H9 (cell line): ENCODE measurements around the gene ATOX1. TPM values are rescaled to one million over a fixed set of nuclear protein-coding genes. Genes with fewer than 3 reads are reported as not detected.

Experiments
- DNase-seq: peaks from one replicate; pipeline ENCODE4 v3.0.0-alpha.2; 2017
- H2AFZ ChIP-seq: one replicate; pipeline ENCODE4 v1.6.1; 2013; ENCODE audit warnings: mild to moderate bottlenecking, low read length, control low read depth, moderate library complexity
- H2AK5ac ChIP-seq: 2 replicates; pipeline ENCODE4 v1.6.1; 2013; ENCODE audit warnings: low read length, control low read depth, mixed read lengths; ENCODE audit not compliant: insufficient read length
- H2BK120ac ChIP-seq: one replicate; pipeline ENCODE4 v1.6.1; 2013; ENCODE audit warnings: low read depth, mild to moderate bottlenecking, low read length, control low read depth, inconsistent platforms; ENCODE audit not compliant: poor library complexity, severe bottlenecking
- H2BK12ac ChIP-seq: 2 replicates; pipeline ENCODE4 v1.6.1; 2013; ENCODE audit warnings: low read length, control low read depth, mixed read lengths, low read depth; ENCODE audit not compliant: insufficient read length
- H2BK15ac ChIP-seq: 2 replicates; pipeline ENCODE4 v1.6.1; 2013; ENCODE audit warnings: low read depth, low read length, control low read depth
- H2BK20ac ChIP-seq: one replicate; pipeline ENCODE4 v1.6.1; 2013; ENCODE audit warnings: low read depth, mild to moderate bottlenecking, low read length, control low read depth, inconsistent platforms; ENCODE audit not compliant: poor library complexity, severe bottlenecking
- H2BK5ac ChIP-seq: 2 replicates; pipeline ENCODE4 v1.6.1; 2013; ENCODE audit warnings: low read length, control low read depth, mixed read lengths; ENCODE audit not compliant: insufficient read length
- H3K14ac ChIP-seq: 2 replicates; pipeline ENCODE4 v1.6.1; 2013; ENCODE audit warnings: low read length, control low read depth; ENCODE audit not compliant: insufficient read depth
- H3K18ac ChIP-seq: 2 replicates; pipeline ENCODE4 v1.6.1; 2013; ENCODE audit warnings: low read depth, mild to moderate bottlenecking, mixed read lengths, low read length, control low read depth; ENCODE audit not compliant: insufficient read length
- H3K23ac ChIP-seq: 2 replicates; pipeline ENCODE4 v1.6.1; 2013; ENCODE audit warnings: low read length, control low read depth, mixed read lengths, low read depth; ENCODE audit not compliant: insufficient read length
- H3K23me2 ChIP-seq: 2 replicates; pipeline ENCODE4 v1.6.1; 2013; ENCODE audit warnings: low read depth, mild to moderate bottlenecking, mixed read lengths, low read length, control low read depth; ENCODE audit not compliant: insufficient read length, poor library complexity, severe bottlenecking
- H3K27ac ChIP-seq: 2 replicates; pipeline ENCODE4 v1.5.1; 2013; ENCODE audit warnings: low read length, control low read depth, mixed read lengths, low read depth; ENCODE audit not compliant: insufficient read length
- H3K27me3 ChIP-seq: 2 replicates; pipeline ENCODE4 v1.6.1; 2013; ENCODE audit warnings: low read length, control low read depth, inconsistent platforms; ENCODE audit not compliant: insufficient read depth
- H3K4ac ChIP-seq: 2 replicates; pipeline ENCODE4 v1.6.1; 2013; ENCODE audit warnings: low read depth, mild to moderate bottlenecking, control low read depth, inconsistent platforms, low read length, moderate library complexity
- H3K4me1 ChIP-seq: 2 replicates; pipeline ENCODE4 v1.6.1; 2013; ENCODE audit warnings: low read length, control low read depth, inconsistent platforms; ENCODE audit not compliant: insufficient read depth
- H3K4me2 ChIP-seq: 2 replicates; pipeline ENCODE4 v1.6.1; 2013; ENCODE audit warnings: low read length, control low read depth, mixed read lengths; ENCODE audit not compliant: insufficient read length, insufficient read depth
- H3K56ac ChIP-seq: 2 replicates; pipeline ENCODE4 v1.6.1; 2013; ENCODE audit warnings: low read depth, mild to moderate bottlenecking, mixed read lengths, low read length, control low read depth; ENCODE audit not compliant: insufficient read length
- H3K79me1 ChIP-seq: 2 replicates; pipeline ENCODE4 v1.6.1; 2013; ENCODE audit warnings: low read depth, mild to moderate bottlenecking, moderate library complexity, low read length, control low read depth, inconsistent platforms; ENCODE audit not compliant: insufficient read depth, poor library complexity, severe bottlenecking
- H3K79me2 ChIP-seq: 2 replicates; pipeline ENCODE4 v1.6.1; 2013; ENCODE audit warnings: low read length, control low read depth, inconsistent platforms; ENCODE audit not compliant: insufficient read depth
- H3K9ac ChIP-seq: 2 replicates; pipeline ENCODE4 v1.6.1; 2013; ENCODE audit warnings: low read length, control low read depth, mixed read lengths; ENCODE audit not compliant: insufficient read length; ENCODE audit errors: extremely low read depth
- H3K9me3 ChIP-seq: one replicate; pipeline ENCODE4 v1.6.1; 2013; ENCODE audit warnings: low read depth, low read length, inconsistent platforms; ENCODE audit not compliant: control insufficient read depth
- H3T11ph ChIP-seq: one replicate; pipeline ENCODE4 v1.6.1; 2013; ENCODE audit warnings: mild to moderate bottlenecking, low read length, control low read depth, inconsistent platforms
- H4K20me1 ChIP-seq: one replicate; pipeline ENCODE4 v1.6.1; 2013; ENCODE audit not compliant: control insufficient read depth, insufficient read length, insufficient read depth
- H4K5ac ChIP-seq: 2 replicates; pipeline ENCODE4 v1.6.1; 2013; ENCODE audit warnings: low read depth, mild to moderate bottlenecking, mixed read lengths, low read length, control low read depth; ENCODE audit not compliant: insufficient read length
- H4K8ac ChIP-seq: replicated peaks from 2 replicates; pipeline ENCODE4 v1.6.1; 2013; ENCODE audit warnings: low read length, control low read depth, mixed read lengths, low read depth; ENCODE audit not compliant: insufficient read length
- H4K91ac ChIP-seq: 2 replicates; pipeline ENCODE4 v1.6.1; 2013; ENCODE audit warnings: low read depth, mild to moderate bottlenecking, moderate library complexity, mixed read lengths, low read length, control low read depth; ENCODE audit not compliant: insufficient read length
- H3K27ac Mint-ChIP-seq, 3 experiments: 2 replicates in 2 of 3; 3 replicates in 1 of 3; pipeline ENCODE4 v1.8.0; 2020 to 2021; ENCODE audit warnings: mixed read lengths in 3 of 3, mild to moderate bottlenecking in 1 of 3, moderate library complexity in 1 of 3
- H3K27me3 Mint-ChIP-seq: 2 replicates; pipeline ENCODE4 v1.8.0; 2021; ENCODE audit warnings: low read depth, mild to moderate bottlenecking, moderate library complexity, mixed read lengths
- H3K36me3 Mint-ChIP-seq, 3 experiments: 2 replicates in 2 of 3; 3 replicates in 1 of 3; pipeline ENCODE4 v1.8.0; 2020 to 2021; ENCODE audit warnings: low read depth in 3 of 3, mixed read lengths in 3 of 3; ENCODE audit not compliant: insufficient read depth in 1 of 3
- H3K4me1 Mint-ChIP-seq, 2 experiments: 2 replicates each; pipeline ENCODE4 v1.8.0; 2020; ENCODE audit warnings: mixed read lengths in 2 of 2
- H3K4me3 Mint-ChIP-seq, 2 experiments: 2 replicates in 1 of 2; 3 replicates in 1 of 2; pipeline ENCODE4 v1.8.0; 2020 to 2021; ENCODE audit warnings: mild to moderate bottlenecking in 2 of 2, mixed read lengths in 2 of 2, moderate library complexity in 1 of 2
- H3K9me3 Mint-ChIP-seq, 2 experiments: 2 replicates in 1 of 2; 3 replicates in 1 of 2; pipeline ENCODE4 v1.8.0; 2020; ENCODE audit warnings: mild to moderate bottlenecking in 2 of 2, mixed read lengths in 2 of 2, moderate library complexity in 1 of 2
- CTCF ChIP-seq: fragments of 200-600 bp; sonication (generic); conservative IDR thresholded peaks from 3 replicates; pipeline ENCODE4 v1.8.0; 2021; ENCODE audit warnings: antibody characterized with exemption, mild to moderate bottlenecking
- WGBS: extraction: QIAGEN DNeasy Blood & Tissue Kit; methylation state at CpG from one replicate; pipeline ENCODE4 v1.1.7; 2013; ENCODE audit warnings: missing lambda C conversion rate, low lambda C conversion rate, mixed read lengths; ENCODE audit not compliant: insufficient read length; ENCODE audit errors: extremely low coverage; 5-methylcytosine and 5-hydroxymethylcytosine counted together
- total RNA-seq: library from RNA; stranded (reverse); gene quantifications from 2 replicates; pipeline ENCODE4 v1.2.1, GENCODE V29; 2021

The ATOX1 gene
- total RNA-seq, 1 experiment from 2014 or later: 75.0 TPM

GRCh38 chr5:151743530-151743929 lies 14.9 kb downstream of the ATOX1 start:
- H4K91ac ChIP-seq: no peak overlapping the region
- no peak for DNase-seq
- peaks cover 16 to 19% of the 10 kb centered on the region in 2 experiments for H3K4me1 Mint-ChIP-seq
- no peak overlapping the region for H3K9ac ChIP-seq
- peaks cover 2% of the 10 kb centered on the region for H3K79me1 ChIP-seq
- H4K8ac ChIP-seq: no peak overlapping the region
- H3K36me3 Mint-ChIP-seq: peaks cover 2 to 14% (median 8%) of the 10 kb centered on the region in 3 experiments; a peak in 4 of 7 replicates
- no peak overlapping the region for H3K23ac ChIP-seq
- H2BK12ac ChIP-seq: no peak overlapping the region
- H4K5ac ChIP-seq: no peak overlapping the region
- H3K79me2 ChIP-seq: no peaks in the 10 kb centered on the region
- H2BK20ac ChIP-seq: no peak overlapping the region
- peaks cover 7% of the 10 kb centered on the region; the same call in 1 of the 2 replicates for H3K4me1 ChIP-seq
- no peak overlapping the region for H3K14ac ChIP-seq
- H3K56ac ChIP-seq: no peak overlapping the region
- H3K9me3 Mint-ChIP-seq: no peaks in the 10 kb centered on the region
- H3K27me3 Mint-ChIP-seq: no peaks in the 10 kb centered on the region
- no peaks in the 10 kb centered on the region for H3K23me2 ChIP-seq
- no peaks in the 10 kb centered on the region for H4K20me1 ChIP-seq
- TF ChIP-seq CTCF: no peak
- no peaks in the 10 kb centered on the region for H3K9me3 ChIP-seq
- no peak overlapping the region for H3K4me2 ChIP-seq
- H2BK5ac ChIP-seq: no peak overlapping the region
- no peak overlapping the region for H2AK5ac ChIP-seq
- H2AFZ ChIP-seq: no peak overlapping the region
- H3K4ac ChIP-seq: no peak overlapping the region
- H3K4me3 Mint-ChIP-seq: no peak overlapping the region
- WGBS: no CpG with 5 or more reads among the region's 1 CpG
- H3K27ac ChIP-seq: no peak overlapping the region
- H3K27ac Mint-ChIP-seq: no peak overlapping the region
- H3T11ph ChIP-seq: no peak overlapping the region
- H2BK15ac ChIP-seq: no peak overlapping the region
- no peaks in the 10 kb centered on the region for H3K27me3 ChIP-seq
- H2BK120ac ChIP-seq: no peak overlapping the region
- no peak overlapping the region for H3K18ac ChIP-seq
